Pons (tissue), 1 donor: Measurements from ENCODE around the gene MAP1B.

Source experiments
- DNase-seq: peaks from one replicate; pipeline ENCODE4 v3.0.0-alpha.2; 2016; ENCODE audit warnings: low spot score

MAP1B gene

GRCh38 chr5:72251386-72251785, 144.1 kb downstream of the MAP1B start:
- DNase-seq: no peak

DNA sequence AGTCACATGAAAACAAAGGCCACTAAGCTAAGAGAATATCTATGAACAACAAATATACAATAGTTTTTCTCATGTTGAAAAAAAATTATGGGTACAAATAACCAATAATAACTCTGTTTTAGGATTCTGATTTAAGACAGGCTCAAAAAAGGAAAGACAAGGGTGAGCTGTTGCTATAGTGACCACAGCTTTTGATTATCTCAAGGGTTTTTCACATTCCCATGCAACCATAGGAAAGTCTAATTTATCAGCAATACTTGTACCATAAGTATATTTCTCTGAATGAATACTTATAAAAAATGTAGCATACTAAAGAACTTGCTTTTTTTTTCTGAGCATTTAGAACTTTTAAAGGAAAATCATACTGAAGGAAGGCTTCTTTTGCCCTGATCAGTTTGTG, 144.7 kb downstream of the MAP1B start:
- DNase-seq: no peak

DNA sequence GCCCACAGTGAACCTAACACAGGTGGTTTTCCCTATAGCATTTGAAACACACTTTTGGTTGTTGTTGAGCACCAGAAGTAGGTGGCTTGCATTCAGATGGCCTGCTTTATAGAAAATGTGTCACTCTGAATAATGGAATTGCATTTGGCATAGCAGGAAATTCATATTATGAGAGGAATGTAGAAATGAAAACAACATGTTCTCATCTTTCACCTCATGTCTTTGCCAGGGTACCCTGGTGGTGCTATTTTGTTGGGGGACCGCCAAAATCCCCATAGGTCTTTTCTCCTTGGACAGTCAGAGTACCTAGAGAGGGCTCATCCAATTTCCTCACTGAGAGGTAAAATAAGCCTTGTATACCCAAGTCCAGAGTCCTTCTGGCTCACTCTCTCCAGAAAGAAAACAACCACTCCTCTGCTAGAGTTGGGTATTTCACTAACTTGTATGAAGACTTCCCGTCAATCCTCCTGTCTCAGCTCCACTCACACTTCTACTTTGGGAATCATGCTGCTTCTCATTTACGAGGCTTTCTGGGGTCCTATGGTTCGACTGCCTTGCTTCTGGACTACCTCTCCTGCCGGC, 145.4 kb downstream of the MAP1B start:
- DNase-seq: no peak

DNA sequence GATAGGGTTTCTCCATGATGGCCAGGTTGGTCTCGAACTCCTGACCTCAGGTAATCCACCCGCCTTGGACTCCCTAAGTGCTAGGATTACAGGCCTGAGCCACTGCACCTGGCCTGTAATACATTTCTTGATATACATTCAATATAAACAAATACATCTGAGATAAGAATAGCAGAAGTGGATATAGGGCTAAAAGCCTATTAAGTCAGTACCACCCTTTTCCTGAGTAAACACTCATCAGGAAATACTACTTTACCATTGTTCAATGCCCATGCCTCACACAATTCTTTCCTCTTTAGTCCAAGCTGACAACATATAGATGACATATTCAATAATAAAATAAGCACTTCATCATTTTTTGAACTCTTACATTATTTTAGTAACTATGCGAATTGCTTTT, 148.0 kb downstream of the MAP1B start:
- no peak for DNase-seq

- no peak for DNase-seq
These were observed 148.4 kb downstream of the MAP1B start for GRCh38 chr5:72255670-72256069.

DNA sequence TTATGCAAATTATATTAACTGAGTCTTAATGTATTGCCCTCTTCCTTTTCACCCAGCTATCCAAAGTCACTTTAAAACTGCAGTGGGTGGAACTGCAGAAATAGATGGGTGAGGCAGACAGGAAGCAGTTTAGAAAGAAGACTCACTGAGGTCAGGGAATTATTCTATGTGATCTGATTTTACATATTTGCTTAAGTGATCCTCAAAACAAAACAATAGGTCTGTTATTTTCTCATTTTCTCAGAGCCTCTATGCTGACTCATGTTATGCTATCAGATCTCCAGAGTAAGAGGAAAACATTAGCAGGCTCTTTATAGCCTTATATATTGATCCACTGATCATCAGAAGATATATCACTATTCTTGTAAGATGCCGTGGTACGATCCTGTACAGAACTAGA, 149.3 kb downstream of the MAP1B start:
- no peak for DNase-seq
